ENCODE measurements around the gene LTBP3. TPM values are rescaled to one million over a fixed set of nuclear protein-coding genes. Genes with fewer than 3 reads are reported as not detected.
A peak's percentile ranks its signal among the peaks of the same experiment; 100 is the strongest.

Gene LTBP3
- total and polyA plus RNA-seq, 12 donors: 42.7 to 92.5 (median 72.8) TPM

GRCh38 chr11:65505466-65506289 is 52.5 kb downstream of the LTBP3 start:
- DNase-seq (no peak), ATAC-seq (no peak)
- Histone ChIP-seq H3K27ac (peak overlapping the region; percentile 45 to 100 (median 99)), H3K4me3 (peak overlapping the region; percentile 68 to 88 (median 84)), H3K4me1 (peaks cover 3 to 53% (median 43%) of the 10 kb centered on the region in 9 donors), H3K36me3 (peaks cover 0 to 64% (median 47%) of the 10 kb centered on the region in 9 donors), H3K27me3 (no peaks in the 10 kb centered on the region), H3K9me3 (no peaks in the 10 kb centered on the region)
- 13 to 14% methylated on average over 12 of the region's 12 CpGs for WGBS, 2 donors
- intact Hi-C loops (cut with DNase I): loop anchor here in 5 of 10 donors (2.0 to 5.0 kb wide), 5 partner anchors 33 to 123 kb away; partner anchors contain the start of gene SLC25A45 (in 1 of the 5)
- TF ChIP-seq, protein P1, sequence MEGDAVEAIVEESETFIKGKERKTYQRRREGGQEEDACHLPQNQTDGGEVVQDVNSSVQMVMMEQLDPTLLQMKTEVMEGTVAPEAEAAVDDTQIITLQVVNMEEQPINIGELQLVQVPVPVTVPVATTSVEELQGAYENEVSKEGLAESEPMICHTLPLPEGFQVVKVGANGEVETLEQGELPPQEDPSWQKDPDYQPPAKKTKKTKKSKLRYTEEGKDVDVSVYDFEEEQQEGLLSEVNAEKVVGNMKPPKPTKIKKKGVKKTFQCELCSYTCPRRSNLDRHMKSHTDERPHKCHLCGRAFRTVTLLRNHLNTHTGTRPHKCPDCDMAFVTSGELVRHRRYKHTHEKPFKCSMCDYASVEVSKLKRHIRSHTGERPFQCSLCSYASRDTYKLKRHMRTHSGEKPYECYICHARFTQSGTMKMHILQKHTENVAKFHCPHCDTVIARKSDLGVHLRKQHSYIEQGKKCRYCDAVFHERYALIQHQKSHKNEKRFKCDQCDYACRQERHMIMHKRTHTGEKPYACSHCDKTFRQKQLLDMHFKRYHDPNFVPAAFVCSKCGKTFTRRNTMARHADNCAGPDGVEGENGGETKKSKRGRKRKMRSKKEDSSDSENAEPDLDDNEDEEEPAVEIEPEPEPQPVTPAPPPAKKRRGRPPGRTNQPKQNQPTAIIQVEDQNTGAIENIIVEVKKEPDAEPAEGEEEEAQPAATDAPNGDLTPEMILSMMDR (IDR thresholded peaks at IDR 0.05): no peak

DNA sequence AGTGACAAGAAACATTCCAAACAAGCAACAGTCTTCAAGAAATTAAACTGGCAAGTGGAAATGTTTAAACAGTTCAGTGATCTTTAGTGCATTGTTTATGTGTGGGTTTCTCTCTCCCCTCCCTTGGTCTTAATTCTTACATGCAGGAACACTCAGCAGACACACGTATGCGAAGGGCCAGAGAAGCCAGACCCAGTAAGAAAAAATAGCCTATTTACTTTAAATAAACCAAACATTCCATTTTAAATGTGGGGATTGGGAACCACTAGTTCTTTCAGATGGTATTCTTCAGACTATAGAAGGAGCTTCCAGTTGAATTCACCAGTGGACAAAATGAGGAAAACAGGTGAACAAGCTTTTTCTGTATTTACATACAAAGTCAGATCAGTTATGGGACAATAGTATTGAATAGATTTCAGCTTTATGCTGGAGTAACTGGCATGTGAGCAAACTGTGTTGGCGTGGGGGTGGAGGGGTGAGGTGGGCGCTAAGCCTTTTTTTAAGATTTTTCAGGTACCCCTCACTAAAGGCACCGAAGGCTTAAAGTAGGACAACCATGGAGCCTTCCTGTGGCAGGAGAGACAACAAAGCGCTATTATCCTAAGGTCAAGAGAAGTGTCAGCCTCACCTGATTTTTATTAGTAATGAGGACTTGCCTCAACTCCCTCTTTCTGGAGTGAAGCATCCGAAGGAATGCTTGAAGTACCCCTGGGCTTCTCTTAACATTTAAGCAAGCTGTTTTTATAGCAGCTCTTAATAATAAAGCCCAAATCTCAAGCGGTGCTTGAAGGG is 53.3 kb downstream of the LTBP3 start:
- intact Hi-C loops (cut with DNase I): loop anchor here in 6 of 10 donors (2.0 to 5.0 kb wide), 6 partner anchors 33 to 123 kb away; partner anchors contain the start of genes NEAT1 (in 1 of the 6) and SLC25A45 (in 1 of the 6)
- Histone ChIP-seq H3K27me3 (no peaks in the 10 kb centered on the region), H3K9me3 (no peaks in the 10 kb centered on the region), H3K27ac (peak overlapping the region; percentile 45 to 100 (median 99)), H3K4me3 (peak overlapping the region; percentile 68 to 88 (median 84)), H3K36me3 (peaks cover 0 to 70% (median 47%) of the 10 kb centered on the region in 9 donors), H3K4me1 (peaks cover 3 to 48% (median 43%) of the 10 kb centered on the region in 9 donors)
- ATAC-seq: no peak
- DNase-seq: no peak
- TF ChIP-seq, protein P1 (IDR thresholded peaks at IDR 0.05): no peak
- WGBS, 2 donors: 4 to 7% methylated on average over 8 of the region's 8 CpGs

- ATAC-seq (no peak), DNase-seq (no peak)
- TF ChIP-seq, protein P1 (IDR thresholded peaks at IDR 0.05): no peak
- Histone ChIP-seq H3K36me3 (peaks cover 0 to 70% (median 47%) of the 10 kb centered on the region in 9 donors), H3K9me3 (no peaks in the 10 kb centered on the region), H3K4me3 (peak overlapping the region; percentile 68 to 88 (median 84)), H3K4me1 (peaks cover 3 to 47% (median 43%) of the 10 kb centered on the region in 9 donors), H3K27ac (peak overlapping the region; percentile 1 to 100 (median 99)), H3K27me3 (no peaks in the 10 kb centered on the region)
- WGBS, 2 donors: 0 to 4% methylated on average over 3 of the region's 3 CpGs
- intact Hi-C loops (cut with DNase I): loop anchor here in 3 of 10 donors (2.0 to 5.0 kb wide), 3 partner anchors 33 to 82 kb away; partner anchors contain the start of gene NEAT1 (in 1 of the 3)
Observed at GRCh38 chr11:65503949-65504673, 54.0 kb downstream of the LTBP3 start.

Data from heart right ventricle (tissue), 16 donors.